Measurements from ENCODE around the gene HNRNPF.

Gene HNRNPF

GRCh38 chr10:43404704-43405084 lies 4.3 kb downstream of the HNRNPF start:
- ChIA-PET CTCF (no interaction called here), POLR2A (interaction anchor here (0.7 kb wide), 1 partner anchor 112 kb away, joined by 3 read pairs; no protein-coding TSS in a partner anchor)
- no peak overlapping the region for H3K4me3 ChIP-seq (ENCODE audit: low read depth, low read length)
- TF ChIP-seq, protein P1, sequence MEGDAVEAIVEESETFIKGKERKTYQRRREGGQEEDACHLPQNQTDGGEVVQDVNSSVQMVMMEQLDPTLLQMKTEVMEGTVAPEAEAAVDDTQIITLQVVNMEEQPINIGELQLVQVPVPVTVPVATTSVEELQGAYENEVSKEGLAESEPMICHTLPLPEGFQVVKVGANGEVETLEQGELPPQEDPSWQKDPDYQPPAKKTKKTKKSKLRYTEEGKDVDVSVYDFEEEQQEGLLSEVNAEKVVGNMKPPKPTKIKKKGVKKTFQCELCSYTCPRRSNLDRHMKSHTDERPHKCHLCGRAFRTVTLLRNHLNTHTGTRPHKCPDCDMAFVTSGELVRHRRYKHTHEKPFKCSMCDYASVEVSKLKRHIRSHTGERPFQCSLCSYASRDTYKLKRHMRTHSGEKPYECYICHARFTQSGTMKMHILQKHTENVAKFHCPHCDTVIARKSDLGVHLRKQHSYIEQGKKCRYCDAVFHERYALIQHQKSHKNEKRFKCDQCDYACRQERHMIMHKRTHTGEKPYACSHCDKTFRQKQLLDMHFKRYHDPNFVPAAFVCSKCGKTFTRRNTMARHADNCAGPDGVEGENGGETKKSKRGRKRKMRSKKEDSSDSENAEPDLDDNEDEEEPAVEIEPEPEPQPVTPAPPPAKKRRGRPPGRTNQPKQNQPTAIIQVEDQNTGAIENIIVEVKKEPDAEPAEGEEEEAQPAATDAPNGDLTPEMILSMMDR (IDR thresholded peaks at IDR 0.05; ENCODE audit: insufficient read depth, low read length, missing control alignments): no peak
- no peak for DNase-seq (ENCODE audit: low read depth, low spot score)

DNA sequence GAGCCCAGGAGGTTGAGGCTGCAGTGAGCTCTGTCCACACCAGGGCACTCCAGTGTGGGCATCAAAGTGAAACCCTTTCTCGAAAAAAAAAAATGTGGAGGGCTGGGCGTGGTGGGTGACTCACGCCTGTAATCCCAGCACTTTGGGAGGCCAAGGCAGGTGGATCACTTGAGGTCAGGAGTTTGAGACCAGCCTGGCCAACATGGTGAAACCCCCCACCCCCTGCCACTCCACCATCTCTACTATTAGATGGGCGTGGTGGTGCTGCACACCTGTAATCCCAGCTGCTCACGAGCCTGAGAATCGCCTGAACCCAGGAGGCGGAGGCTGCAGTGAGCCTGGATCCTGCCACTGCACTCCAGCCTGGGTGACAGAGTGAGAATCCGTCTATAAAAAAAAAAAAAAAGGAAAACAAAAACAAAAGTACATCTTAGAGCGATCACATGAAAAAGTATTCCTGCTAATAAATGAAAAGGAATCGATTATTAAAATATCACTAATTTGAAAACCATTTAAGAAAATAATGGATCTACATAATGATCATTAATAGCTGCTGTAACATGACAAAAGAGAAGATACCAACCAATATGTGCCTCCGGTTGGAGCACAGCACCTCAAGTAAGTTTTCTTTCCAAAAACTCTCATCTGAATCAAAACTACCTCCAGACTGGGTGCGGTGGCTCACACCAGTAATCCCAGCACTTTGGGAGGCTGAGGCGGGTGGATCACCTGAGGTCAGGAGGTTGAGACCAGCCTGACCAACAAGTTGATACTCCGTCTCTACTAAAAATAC lies 4.9 kb downstream of the HNRNPF start:
- H3K4me3 ChIP-seq (ENCODE audit: low read depth, low read length): no peak overlapping the region
- no peak for DNase-seq (ENCODE audit: low read depth, low spot score)
- CTCF ChIA-PET: no interaction called here
- TF ChIP-seq, protein P1 (IDR thresholded peaks at IDR 0.05; ENCODE audit: insufficient read depth, low read length, missing control alignments): no peak
- POLR2A ChIA-PET: interaction anchor here (0.7 kb wide), 1 partner anchor 111 kb away, joined by 3 read pairs; no protein-coding TSS in a partner anchor

GRCh38 chr10:43402880-43403452 lies 6.0 kb downstream of the HNRNPF start:
- no peak overlapping the region for H3K4me3 ChIP-seq (ENCODE audit: low read depth, low read length)
- TF ChIP-seq, protein P1 (IDR thresholded peaks at IDR 0.05; ENCODE audit: insufficient read depth, low read length, missing control alignments): no peak
- ChIA-PET CTCF (no interaction called here), POLR2A (no interaction called here)
- DNase-seq (ENCODE audit: low read depth, low spot score): no peak

DNA sequence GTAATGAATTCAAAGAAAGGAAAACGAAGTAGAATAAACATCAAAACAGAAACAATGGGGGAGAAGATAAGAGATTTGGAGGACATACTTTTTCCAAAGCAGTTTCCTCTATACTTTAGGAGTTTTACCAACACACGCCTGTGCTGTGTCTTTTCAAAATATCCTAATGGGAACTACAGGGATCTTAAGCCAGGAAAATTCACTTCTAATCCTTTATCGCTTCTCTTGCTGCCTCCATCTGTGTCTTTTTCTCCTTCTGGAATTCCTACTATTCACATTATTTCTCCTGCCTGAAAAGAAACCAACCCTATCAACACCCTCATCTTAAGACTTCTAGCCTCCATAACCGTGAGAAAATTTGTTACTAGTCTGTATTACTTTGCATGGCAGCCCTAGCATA lies 6.8 kb downstream of the HNRNPF start:
- TF ChIP-seq, protein P1 (IDR thresholded peaks at IDR 0.05; ENCODE audit: insufficient read depth, low read length, missing control alignments): no peak
- no peak for DNase-seq (ENCODE audit: low read depth, low spot score)
- no peak overlapping the region for H3K4me3 ChIP-seq (ENCODE audit: low read depth, low read length)
- ChIA-PET POLR2A (no interaction called here), CTCF (interaction anchor here (2.4 kb wide), 1 partner anchor 12 kb away, joined by 13 read pairs; no protein-coding TSS in a partner anchor)

- CTCF ChIA-PET: interaction anchor here (0.7 to 2.4 kb wide), 2 partner anchors 11 to 61 kb away, joined by 4 to 13 read pairs; no protein-coding TSS in a partner anchor
- POLR2A ChIA-PET: no interaction called here
- no peak overlapping the region for H3K4me3 ChIP-seq (ENCODE audit: low read depth, low read length)
- DNase-seq (ENCODE audit: low read depth, low spot score): no peak
- TF ChIP-seq, protein P1 (IDR thresholded peaks at IDR 0.05; ENCODE audit: insufficient read depth, low read length, missing control alignments): no peak
Measured at GRCh38 chr10:43401627-43402026, 7.4 kb downstream of the HNRNPF start.
